OCI-LY1 (cell line): ENCODE data around the gene ERG.

Source experiments
- H2AFZ ChIP-seq: fragments of 200-600 bp; sonication (generic), shearing (Covaris generic); 2 replicates; pipeline ENCODE4 v1.6.0; 2014; ENCODE audit warnings: antibody characterized with exemption, mild to moderate bottlenecking, low read length
- H3F3A ChIP-seq: fragments of 200-600 bp; sonication (generic), shearing (Covaris generic); 2 replicates; pipeline ENCODE4 v1.6.0; 2014; ENCODE audit warnings: mild to moderate bottlenecking, antibody characterized with exemption, low read length, moderate library complexity; ENCODE audit not compliant: insufficient read depth
- H3K27ac ChIP-seq: fragments of 200-600 bp; sonication (generic); 2 replicates; pipeline ENCODE4 v1.5.1; 2014; ENCODE audit warnings: low read length, mixed run types, mild to moderate bottlenecking, low read depth; ENCODE audit not compliant: poor library complexity, severe bottlenecking
- H3K27me3 ChIP-seq: fragments of 200-600 bp; sonication (generic); 2 replicates; pipeline ENCODE4 v1.6.0; 2014; ENCODE audit warnings: antibody characterized with exemption, mild to moderate bottlenecking, low read length, moderate library complexity; ENCODE audit not compliant: insufficient read depth
- H3K36me3 ChIP-seq: fragments of 200-600 bp; sonication (generic); 2 replicates; pipeline ENCODE4 v1.6.1; 2014; ENCODE audit warnings: mild to moderate bottlenecking, antibody characterized with exemption, low read length, moderate library complexity, mixed read lengths; ENCODE audit not compliant: insufficient read depth
- H3K4me1 ChIP-seq: fragments of 200-600 bp; sonication (generic); 2 replicates; pipeline ENCODE4 v1.5.1; 2014; ENCODE audit warnings: mild to moderate bottlenecking, low read length, moderate library complexity; ENCODE audit not compliant: insufficient read depth, severe bottlenecking
- H3K4me2 ChIP-seq: fragments of 200-600 bp; sonication (generic), shearing (Covaris generic); 2 replicates; pipeline ENCODE4 v1.6.1; 2014; ENCODE audit warnings: low read length
- H3K4me3 ChIP-seq: fragments of 200-600 bp; sonication (generic); 2 replicates; pipeline ENCODE4 v1.5.1; 2014; ENCODE audit warnings: low read length, low read depth, mild to moderate bottlenecking, mixed read lengths; ENCODE audit not compliant: poor library complexity, severe bottlenecking
- H3K79me2 ChIP-seq: fragments of 200-600 bp; shearing (Covaris generic); 2 replicates; pipeline ENCODE4 v1.6.1; 2016; ENCODE audit warnings: mixed run types, low read length, mixed read lengths; ENCODE audit not compliant: insufficient read depth
- H3K9ac ChIP-seq: fragments of 200-600 bp; sonication (generic), shearing (Covaris generic); 2 replicates; pipeline ENCODE4 v1.6.1; 2014; ENCODE audit warnings: mild to moderate bottlenecking, low read length, mixed read lengths
- H3K9me2 ChIP-seq: fragments of 200-600 bp; sonication (generic), shearing (Covaris generic); 2 replicates; pipeline ENCODE4 v1.6.1; 2014; ENCODE audit warnings: low read depth, mild to moderate bottlenecking, low read length, mixed read lengths
- H3K9me3 ChIP-seq: fragments of 200-600 bp; shearing (Covaris generic); 2 replicates; pipeline ENCODE4 v1.6.1; 2014; ENCODE audit warnings: low read length, mixed read lengths
- H4K20me1 ChIP-seq: fragments of 200-600 bp; sonication (generic), shearing (Covaris generic); 2 replicates; pipeline ENCODE4 v1.6.0; 2016; ENCODE audit warnings: mild to moderate bottlenecking, low read length; ENCODE audit not compliant: insufficient read depth
- EZH2 ChIP-seq: fragments of 200-600 bp; sonication (generic), shearing (Covaris generic); IDR thresholded peaks from 2 replicates; pipeline ENCODE4 v1.8.0; 2017; ENCODE audit warnings: borderline replicate concordance, mixed run types, mild to moderate bottlenecking, antibody characterized with exemption, low read length, moderate library complexity, mixed read lengths
- TF ChIP-seq, protein P1 (sequence below): fragments of 200-600 bp; sonication (generic), shearing (Covaris generic); IDR thresholded peaks from 2 replicates; pipeline ENCODE4 v1.5.1; 2017; ENCODE audit warnings: mild to moderate bottlenecking, antibody characterized with exemption, low read length, moderate library complexity, mixed read lengths

The ERG gene

DNA sequence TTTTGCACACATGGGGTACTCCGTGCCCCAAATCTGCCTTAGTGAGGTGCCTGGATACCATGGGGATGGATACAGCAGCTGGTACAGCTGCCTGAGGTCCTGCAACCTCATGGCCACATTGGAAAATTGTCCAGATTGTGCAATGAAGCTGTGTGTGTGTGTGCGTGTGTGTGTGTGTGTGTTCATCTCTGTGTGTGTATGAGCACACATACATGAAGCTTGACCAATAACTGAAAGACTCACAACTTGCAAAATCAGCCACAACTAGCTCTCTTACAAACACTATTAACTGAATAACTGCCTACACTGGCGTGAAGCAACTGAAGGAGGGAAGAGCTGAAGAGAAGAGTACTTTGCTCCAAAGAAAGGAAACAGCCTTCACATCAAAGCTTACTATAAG is 78.1 kb downstream of the ERG start:
- Histone ChIP-seq H2AFZ (no peak overlapping the region), H3K27ac (no peak overlapping the region), H3K79me2 (no peaks in the 10 kb centered on the region), H4K20me1 (no peaks in the 10 kb centered on the region), H3K9me2 (no peaks in the 10 kb centered on the region), H3K4me3 (no peak overlapping the region), H3K9ac (no peak overlapping the region), H3K4me2 (no peak overlapping the region), H3K36me3 (no peaks in the 10 kb centered on the region), H3K4me1 (no peaks in the 10 kb centered on the region), H3F3A (no peaks in the 10 kb centered on the region), H3K27me3 (no peaks in the 10 kb centered on the region), H3K9me3 (no peaks in the 10 kb centered on the region)
- TF ChIP-seq, protein P1, sequence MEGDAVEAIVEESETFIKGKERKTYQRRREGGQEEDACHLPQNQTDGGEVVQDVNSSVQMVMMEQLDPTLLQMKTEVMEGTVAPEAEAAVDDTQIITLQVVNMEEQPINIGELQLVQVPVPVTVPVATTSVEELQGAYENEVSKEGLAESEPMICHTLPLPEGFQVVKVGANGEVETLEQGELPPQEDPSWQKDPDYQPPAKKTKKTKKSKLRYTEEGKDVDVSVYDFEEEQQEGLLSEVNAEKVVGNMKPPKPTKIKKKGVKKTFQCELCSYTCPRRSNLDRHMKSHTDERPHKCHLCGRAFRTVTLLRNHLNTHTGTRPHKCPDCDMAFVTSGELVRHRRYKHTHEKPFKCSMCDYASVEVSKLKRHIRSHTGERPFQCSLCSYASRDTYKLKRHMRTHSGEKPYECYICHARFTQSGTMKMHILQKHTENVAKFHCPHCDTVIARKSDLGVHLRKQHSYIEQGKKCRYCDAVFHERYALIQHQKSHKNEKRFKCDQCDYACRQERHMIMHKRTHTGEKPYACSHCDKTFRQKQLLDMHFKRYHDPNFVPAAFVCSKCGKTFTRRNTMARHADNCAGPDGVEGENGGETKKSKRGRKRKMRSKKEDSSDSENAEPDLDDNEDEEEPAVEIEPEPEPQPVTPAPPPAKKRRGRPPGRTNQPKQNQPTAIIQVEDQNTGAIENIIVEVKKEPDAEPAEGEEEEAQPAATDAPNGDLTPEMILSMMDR: no peak
- no peak for TF ChIP-seq EZH2

DNA sequence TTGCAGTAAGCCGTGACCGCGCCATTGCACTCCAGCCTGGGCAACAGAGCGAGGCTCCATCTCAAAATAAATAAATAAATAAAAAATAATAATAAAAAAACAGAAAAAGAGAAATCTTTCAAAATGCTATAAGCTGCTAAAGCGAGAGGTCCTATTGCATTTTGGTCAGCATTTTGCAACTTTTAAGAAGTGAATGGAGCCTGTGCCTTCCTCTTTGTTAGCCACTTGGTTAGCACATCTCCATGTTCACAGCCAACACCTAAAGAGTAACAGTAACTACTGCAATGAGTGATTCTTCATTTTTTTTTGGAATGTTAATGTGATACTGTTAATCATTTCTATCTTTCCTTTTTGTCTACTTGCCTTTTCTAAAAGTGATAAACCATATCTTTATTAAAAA is 80.6 kb downstream of the ERG start:
- Histone ChIP-seq H3K9ac (no peak overlapping the region), H3K4me2 (no peak overlapping the region), H3K9me3 (no peaks in the 10 kb centered on the region), H3F3A (no peaks in the 10 kb centered on the region), H2AFZ (no peak overlapping the region), H3K4me1 (no peaks in the 10 kb centered on the region), H3K27ac (no peak overlapping the region), H3K36me3 (no peaks in the 10 kb centered on the region), H3K79me2 (no peaks in the 10 kb centered on the region), H3K27me3 (no peaks in the 10 kb centered on the region), H3K9me2 (no peaks in the 10 kb centered on the region), H3K4me3 (no peak overlapping the region), H4K20me1 (no peaks in the 10 kb centered on the region)
- TF ChIP-seq, protein P1: no peak
- TF ChIP-seq EZH2: no peak

DNA sequence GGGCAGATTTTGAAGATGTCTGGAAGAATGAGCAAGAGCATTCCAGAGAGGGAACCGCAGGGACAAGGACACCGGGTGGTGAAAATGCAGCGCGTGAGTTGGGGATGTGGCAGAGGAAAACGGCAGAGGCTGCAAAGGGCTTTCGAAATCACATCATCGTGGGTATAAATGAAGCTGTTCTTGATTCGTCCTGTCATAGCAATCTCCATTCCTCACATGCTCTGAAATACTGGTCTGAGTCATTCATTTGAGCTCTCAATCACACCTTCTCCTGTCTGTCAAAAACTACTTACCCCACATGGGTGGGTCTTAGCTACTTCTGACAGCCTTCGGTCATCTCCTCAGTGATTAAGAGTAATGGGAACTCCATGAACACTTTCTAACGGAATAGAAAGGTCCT is 81.5 kb downstream of the ERG start:
- Histone ChIP-seq H3K27me3 (no peaks in the 10 kb centered on the region), H3K4me3 (no peak overlapping the region), H3K9ac (no peak overlapping the region), H3K9me3 (no peaks in the 10 kb centered on the region), H3F3A (no peaks in the 10 kb centered on the region), H3K79me2 (no peaks in the 10 kb centered on the region), H2AFZ (no peak overlapping the region), H4K20me1 (no peaks in the 10 kb centered on the region), H3K27ac (no peak overlapping the region), H3K36me3 (no peaks in the 10 kb centered on the region), H3K4me2 (no peak overlapping the region), H3K9me2 (no peaks in the 10 kb centered on the region), H3K4me1 (no peaks in the 10 kb centered on the region)
- TF ChIP-seq EZH2: no peak
- TF ChIP-seq, protein P1: no peak
